Neuronal stem cell (in vitro differentiated cells): ENCODE data around the gene PARP15.

ENCODE experiments used
- DNase-seq: peaks from one replicate; pipeline ENCODE4 v3.0.0-alpha.2; 2013; ENCODE audit warnings: low spot score
- H2AFZ ChIP-seq: one replicate; pipeline ENCODE4 v1.6.1; 2013; ENCODE audit warnings: mild to moderate bottlenecking, low read length, inconsistent platforms
- H2AK5ac ChIP-seq: 2 replicates; pipeline ENCODE4 v1.6.1; 2013; ENCODE audit warnings: low read depth, mild to moderate bottlenecking, inconsistent platforms, low read length, moderate library complexity, mixed read lengths
- H2BK120ac ChIP-seq: 2 replicates; pipeline ENCODE4 v1.6.1; 2013; ENCODE audit warnings: low read depth, mild to moderate bottlenecking, inconsistent platforms, low read length, moderate library complexity, mixed read lengths
- H2BK12ac ChIP-seq: one replicate; pipeline ENCODE4 v1.6.1; 2013; ENCODE audit warnings: low read length, inconsistent platforms
- H2BK15ac ChIP-seq: 2 replicates; pipeline ENCODE4 v1.6.1; 2013; ENCODE audit warnings: mild to moderate bottlenecking, low read length, inconsistent platforms, mixed read lengths
- H2BK5ac ChIP-seq: one replicate; pipeline ENCODE4 v1.6.1; 2013; ENCODE audit warnings: inconsistent platforms, mild to moderate bottlenecking, low read length, moderate library complexity
- H3K14ac ChIP-seq: one replicate; pipeline ENCODE4 v1.6.1; 2013; ENCODE audit warnings: low read length, inconsistent platforms
- H3K18ac ChIP-seq: 2 replicates; pipeline ENCODE4 v1.6.1; 2013; ENCODE audit warnings: low read length, inconsistent platforms
- H3K23ac ChIP-seq: 2 replicates; pipeline ENCODE4 v1.6.1; 2013; ENCODE audit warnings: low read depth, mild to moderate bottlenecking, mixed read lengths, low read length, inconsistent platforms; ENCODE audit not compliant: poor library complexity
- H3K27ac ChIP-seq: replicated peaks from 3 replicates; pipeline ENCODE4 v1.5.1; 2013; ENCODE audit warnings: low read length, inconsistent platforms
- H3K27me3 ChIP-seq, 3 experiments: 2 replicates each; pipeline ENCODE4 v1.6.1; 2013; ENCODE audit warnings: low read length in 3 of 3, mild to moderate bottlenecking in 2 of 3, inconsistent platforms in 1 of 3, low read depth in 1 of 3, mixed read lengths in 1 of 3, moderate library complexity in 1 of 3; ENCODE audit not compliant: control insufficient read depth in 3 of 3, insufficient read depth in 3 of 3
- H3K36me3 ChIP-seq, 2 donors: replicated peaks in 1 of 2; 2 replicates each; pipeline ENCODE4 v1.6.1; 2013; ENCODE audit warnings: low read length in 2 of 2; ENCODE audit not compliant: control insufficient read depth in 2 of 2, insufficient read depth in 2 of 2
- H3K4ac ChIP-seq: 2 replicates; pipeline ENCODE4 v1.6.1; 2013; ENCODE audit warnings: inconsistent platforms, mild to moderate bottlenecking, low read length, moderate library complexity
- H3K4me1 ChIP-seq, 2 donors: 1 replicate in 1 of 2; 2 replicates in 1 of 2; pipeline ENCODE4 v1.6.1; 2013; ENCODE audit warnings: low read length in 2 of 2, low read depth in 1 of 2; ENCODE audit not compliant: control insufficient read depth in 2 of 2, insufficient read depth in 1 of 2
- H3K4me2 ChIP-seq: one replicate; pipeline ENCODE4 v1.6.1; 2013; ENCODE audit warnings: mild to moderate bottlenecking, low read length, inconsistent platforms; ENCODE audit not compliant: insufficient read depth, poor library complexity, severe bottlenecking
- H3K4me3 ChIP-seq, 2 donors: 2 replicates each; pipeline ENCODE4 v1.5.1; 2013; ENCODE audit warnings: low read length in 2 of 2, mild to moderate bottlenecking in 2 of 2, inconsistent platforms in 1 of 2, moderate library complexity in 1 of 2
- H3K79me1 ChIP-seq: one replicate; pipeline ENCODE4 v1.6.1; 2013; ENCODE audit warnings: low read depth, mild to moderate bottlenecking, inconsistent platforms, low read length, moderate library complexity
- H3K9ac ChIP-seq: one replicate; pipeline ENCODE4 v1.6.1; 2013; ENCODE audit warnings: mild to moderate bottlenecking, low read depth, low read length, inconsistent platforms; ENCODE audit not compliant: poor library complexity
- H3K9me3 ChIP-seq, 2 donors: replicated peaks in 1 of 2; 2 replicates each; pipeline versions ENCODE3 to v1.6.1; 2013; ENCODE audit warnings: low read length in 2 of 2, mild to moderate bottlenecking in 2 of 2, inconsistent platforms in 1 of 2, low read depth in 1 of 2, mixed read lengths in 1 of 2, moderate library complexity in 1 of 2; ENCODE audit not compliant: control insufficient read depth in 2 of 2, insufficient read depth in 1 of 2
- H4K8ac ChIP-seq: one replicate; pipeline ENCODE4 v1.6.1; 2013; ENCODE audit warnings: low read depth, mild to moderate bottlenecking, inconsistent platforms, low read length, moderate library complexity
- H4K91ac ChIP-seq: one replicate; pipeline ENCODE4 v1.6.1; 2013; ENCODE audit warnings: low read length, low read depth, mild to moderate bottlenecking, inconsistent platforms; ENCODE audit not compliant: poor library complexity
- WGBS, 2 donors: extraction: QIAGEN DNeasy Blood & Tissue Kit; methylation state at CpG; one replicate each; pipeline ENCODE4 v1.1.7; 2013; ENCODE audit warnings: missing lambda C conversion rate in 2 of 2, mixed read lengths in 1 of 2; ENCODE audit not compliant: insufficient read length in 2 of 2, insufficient replicate concordance in 1 of 2; ENCODE audit errors: extremely low coverage in 2 of 2; 5-methylcytosine and 5-hydroxymethylcytosine counted together

PARP15 gene

GRCh38 chr3:122612696-122613095 is 35.2 kb downstream of the PARP15 start:
- Histone ChIP-seq H3K9ac (no peak overlapping the region), H2AK5ac (no peak overlapping the region), H3K4ac (no peak overlapping the region), H3K27me3 (peaks cover 0 to 2% (median 0%) of the 10 kb centered on the region in 3 experiments), H2AFZ (no peak overlapping the region), H2BK15ac (no peak overlapping the region), H3K9me3 (no peaks in the 10 kb centered on the region), H2BK12ac (no peak overlapping the region), H3K23ac (no peak overlapping the region), H4K8ac (no peak overlapping the region), H3K79me1 (no peaks in the 10 kb centered on the region), H3K36me3 (no peaks in the 10 kb centered on the region), H3K14ac (no peak overlapping the region), H4K91ac (no peak overlapping the region), H3K18ac (no peak overlapping the region), H2BK5ac (no peak overlapping the region), H2BK120ac (no peak overlapping the region), H3K4me2 (no peak overlapping the region), H3K4me3 (no peak overlapping the region), H3K27ac (no peak overlapping the region), H3K4me1 (peaks cover 0 to 3% of the 10 kb centered on the region in 2 donors)
- no CpG with 5 or more reads among the region's 5 CpGs for WGBS, 2 donors
- DNase-seq = no peak

- no peak overlapping the region for H2BK5ac ChIP-seq
- peaks cover 0 to 20% (median 0%) of the 10 kb centered on the region in 3 experiments for H3K27me3 ChIP-seq
- H2AK5ac ChIP-seq = no peak overlapping the region
- H3K36me3 ChIP-seq = no peaks in the 10 kb centered on the region
- no peak overlapping the region for H3K14ac ChIP-seq
- H3K79me1 ChIP-seq = no peaks in the 10 kb centered on the region
- no peak overlapping the region for H2BK120ac ChIP-seq
- H3K23ac ChIP-seq = no peak overlapping the region
- no peak overlapping the region for H4K91ac ChIP-seq
- no peak overlapping the region for H3K4me2 ChIP-seq
- DNase-seq = no peak
- no peak overlapping the region for H3K4ac ChIP-seq
- H2BK12ac ChIP-seq = no peak overlapping the region
- no peaks in the 10 kb centered on the region for H3K9me3 ChIP-seq
- no peak overlapping the region for H3K4me3 ChIP-seq
- WGBS, 2 donors = no CpG with 5 or more reads among the region's 3 CpGs
- peaks cover 0 to 3% of the 10 kb centered on the region in 2 donors for H3K4me1 ChIP-seq
- H3K18ac ChIP-seq = no peak overlapping the region
- H2BK15ac ChIP-seq = no peak overlapping the region
- no peak overlapping the region for H3K9ac ChIP-seq
- no peak overlapping the region for H4K8ac ChIP-seq
- H2AFZ ChIP-seq = peak overlapping the region; percentile 51
- no peak overlapping the region for H3K27ac ChIP-seq
Observed at GRCh38 chr3:122615303-122615702, 37.9 kb downstream of the PARP15 start.

- H2BK5ac ChIP-seq = no peak overlapping the region
- no CpG with 5 or more reads among the region's 3 CpGs for WGBS, 2 donors
- H3K4me2 ChIP-seq = no peak overlapping the region
- no peak overlapping the region for H4K91ac ChIP-seq
- no peak overlapping the region for H3K23ac ChIP-seq
- DNase-seq = no peak
- H3K27me3 ChIP-seq = peaks cover 0 to 36% (median 0%) of the 10 kb centered on the region in 3 experiments
- H3K14ac ChIP-seq = no peak overlapping the region
- H2BK15ac ChIP-seq = no peak overlapping the region
- no peak overlapping the region for H2BK12ac ChIP-seq
- no peak overlapping the region for H3K4ac ChIP-seq
- H2AFZ ChIP-seq = no peak overlapping the region
- no peak overlapping the region for H3K27ac ChIP-seq
- H3K36me3 ChIP-seq = no peaks in the 10 kb centered on the region
- no peaks in the 10 kb centered on the region for H3K9me3 ChIP-seq
- H2AK5ac ChIP-seq = no peak overlapping the region
- no peak overlapping the region for H3K18ac ChIP-seq
- H3K9ac ChIP-seq = no peak overlapping the region
- H2BK120ac ChIP-seq = no peak overlapping the region
- no peak overlapping the region for H4K8ac ChIP-seq
- H3K79me1 ChIP-seq = no peaks in the 10 kb centered on the region
- no peak overlapping the region for H3K4me3 ChIP-seq
- peaks cover 0 to 5% of the 10 kb centered on the region in 2 donors for H3K4me1 ChIP-seq
Observed at GRCh38 chr3:122618614-122619013, 41.2 kb downstream of the PARP15 start.

- H2AFZ ChIP-seq = no peak overlapping the region
- no peak overlapping the region for H4K91ac ChIP-seq
- DNase-seq = no peak
- no peak overlapping the region for H4K8ac ChIP-seq
- H3K23ac ChIP-seq = no peak overlapping the region
- no peak overlapping the region for H3K9ac ChIP-seq
- no peak overlapping the region for H3K27ac ChIP-seq
- no peaks in the 10 kb centered on the region for H3K36me3 ChIP-seq
- no peak overlapping the region for H2BK5ac ChIP-seq
- H2BK15ac ChIP-seq = no peak overlapping the region
- no CpG with 5 or more reads among the region's 4 CpGs for WGBS, 2 donors
- no peaks in the 10 kb centered on the region for H3K9me3 ChIP-seq
- peaks cover 0 to 5% of the 10 kb centered on the region in 2 donors for H3K4me1 ChIP-seq
- no peak overlapping the region for H3K4me3 ChIP-seq
- no peak overlapping the region for H2BK120ac ChIP-seq
- H3K79me1 ChIP-seq = no peaks in the 10 kb centered on the region
- H2BK12ac ChIP-seq = no peak overlapping the region
- H3K27me3 ChIP-seq = peaks cover 0 to 37% (median 0%) of the 10 kb centered on the region in 3 experiments
- no peak overlapping the region for H2AK5ac ChIP-seq
- no peak overlapping the region for H3K4ac ChIP-seq
- H3K14ac ChIP-seq = no peak overlapping the region
- no peak overlapping the region for H3K4me2 ChIP-seq
- H3K18ac ChIP-seq = no peak overlapping the region
Observed at GRCh38 chr3:122619040-122619439, 41.6 kb downstream of the PARP15 start.
